Neural progenitor cell (in vitro differentiated cells): ENCODE results near the gene KAT8. TPM values are rescaled to one million over a fixed set of nuclear protein-coding genes. Genes with fewer than 3 reads are reported as not detected.

ENCODE experiments used
- DNase-seq: peaks from one replicate; pipeline ENCODE4 v3.0.0-alpha.2; 2016; ENCODE audit warnings: low spot score
- H2AFZ ChIP-seq: fragments of 200-600 bp; sonication (generic); replicated peaks from 2 replicates; pipeline ENCODE4 v1.6.1; 2016; ENCODE audit warnings: antibody characterized with exemption
- H3F3A ChIP-seq: fragments of 200-600 bp; sonication (generic); 2 replicates; pipeline ENCODE4 v1.6.1; 2016; ENCODE audit warnings: antibody characterized with exemption, low read depth
- H3K27ac ChIP-seq: fragments of 200-600 bp; sonication (generic); 2 replicates; pipeline ENCODE4 v1.5.1; 2016; ENCODE audit warnings: mild to moderate bottlenecking
- H3K27me3 ChIP-seq: fragments of 200-600 bp; sonication (generic); 2 replicates; pipeline ENCODE4 v1.6.1; 2016; ENCODE audit warnings: mild to moderate bottlenecking, moderate library complexity
- H3K36me3 ChIP-seq: fragments of 200-600 bp; sonication (generic); 2 replicates; pipeline ENCODE4 v1.5.1; 2016
- H3K4me1 ChIP-seq: fragments of 200-600 bp; sonication (generic); 2 replicates; pipeline ENCODE4 v1.6.1; 2016; ENCODE audit warnings: mixed run types
- H3K4me2 ChIP-seq: fragments of 200-600 bp; sonication (generic); 2 replicates; pipeline ENCODE4 v1.6.1; 2016
- H3K4me3 ChIP-seq: fragments of 200-600 bp; sonication (generic); 2 replicates; pipeline ENCODE4 v1.5.1; 2016
- H3K79me2 ChIP-seq: fragments of 200-600 bp; sonication (generic); 2 replicates; pipeline ENCODE4 v1.6.1; 2016; ENCODE audit warnings: low read depth
- H3K9ac ChIP-seq: fragments of 200-600 bp; sonication (generic); 2 replicates; pipeline ENCODE4 v1.6.1; 2016
- H3K9me3 ChIP-seq: fragments of 200-600 bp; sonication (generic); 2 replicates; pipeline ENCODE4 v1.5.1; 2016; ENCODE audit warnings: low read depth
- H4K20me1 ChIP-seq: fragments of 200-600 bp; sonication (generic); 2 replicates; pipeline ENCODE4 v1.6.1; 2016; ENCODE audit warnings: low read depth
- H3K27ac Mint-ChIP-seq: 3 replicates; pipeline ENCODE4 v1.8.0; 2021; ENCODE audit warnings: mixed read lengths
- H3K27me3 Mint-ChIP-seq: 2 replicates; pipeline ENCODE4 v1.8.0; 2022; ENCODE audit warnings: low read depth, mild to moderate bottlenecking, inconsistent platforms, moderate library complexity, mixed read lengths; ENCODE audit not compliant: insufficient read depth
- H3K36me3 Mint-ChIP-seq: 3 replicates; pipeline ENCODE4 v1.8.0; 2021; ENCODE audit warnings: mixed read lengths
- H3K4me1 Mint-ChIP-seq: 3 replicates; pipeline ENCODE4 v1.8.0; 2021; ENCODE audit warnings: mixed read lengths
- H3K4me3 Mint-ChIP-seq: 3 replicates; pipeline ENCODE4 v1.8.0; 2021; ENCODE audit warnings: mild to moderate bottlenecking, moderate library complexity, mixed read lengths
- H3K9me3 Mint-ChIP-seq: 3 replicates; pipeline ENCODE4 v1.8.0; 2020; ENCODE audit warnings: mixed read lengths
- CTCF ChIP-seq: fragments of 200-600 bp; sonication (generic); IDR thresholded peaks from 2 replicates; pipeline ENCODE4 v1.5.1; 2017; ENCODE audit warnings: antibody characterized with exemption, mild to moderate bottlenecking
- EZH2 ChIP-seq: fragments of 200-600 bp; sonication (generic); IDR thresholded peaks from 2 replicates; pipeline ENCODE4 v1.6.1; 2017; ENCODE audit warnings: antibody characterized with exemption, mild to moderate bottlenecking, moderate library complexity
- EZH2phosphoT487 ChIP-seq: fragments of 200-600 bp; sonication (generic); IDR thresholded peaks from 2 replicates; pipeline ENCODE4 v1.6.1; 2017; ENCODE audit warnings: antibody characterized with exemption
- total RNA-seq: library from RNA; depleted of rRNA; stranded (reverse); fragments of >200 nt; gene quantifications from 2 replicates; pipeline ENCODE4 v1.2.3, GENCODE V29; 2015; ENCODE audit warnings: low replicate concordance

KAT8 gene
- total RNA-seq, 1 donor from 2014 or later, result 59.7 TPM

GRCh38 chr16:31080756-31081419 is 36.6 kb upstream of the KAT8 start:
- peak overlapping the region; percentile 60 for H3K4me3 Mint-ChIP-seq
- H3K4me2 ChIP-seq, result no peak overlapping the region

GRCh38 chr16:31081428-31082351 is 35.8 kb upstream of the KAT8 start:
- DNase-seq, result no peak
- Histone ChIP-seq H3K27me3 (no peaks in the 10 kb centered on the region), H2AFZ (no peak overlapping the region), H3K27ac (no peak overlapping the region), H3K9me3 (no peaks in the 10 kb centered on the region), H3K79me2 (peaks cover 10% of the 10 kb centered on the region), H4K20me1 (peaks cover 68% of the 10 kb centered on the region), H3K9ac (no peak overlapping the region), H3K36me3 (no peaks in the 10 kb centered on the region), H3K4me2 (no peak overlapping the region), H3K4me3 (no peak overlapping the region), H3K4me1 (no peaks in the 10 kb centered on the region), H3F3A (no peaks in the 10 kb centered on the region)
- H3K27ac Mint-ChIP-seq, result no peak overlapping the region
- H3K9me3 Mint-ChIP-seq, result no peaks in the 10 kb centered on the region
- peaks cover 3% of the 10 kb centered on the region for H3K4me1 Mint-ChIP-seq
- peak overlapping the region; percentile 26 for H3K4me3 Mint-ChIP-seq
- TF ChIP-seq EZH2, result no peak
- H3K27me3 Mint-ChIP-seq, result peaks cover 12% of the 10 kb centered on the region
- H3K36me3 Mint-ChIP-seq, result peaks cover 24% of the 10 kb centered on the region

More at GRCh38 chr16:31080756-31081419, 36.6 kb upstream of the KAT8 start:
- H3K27me3 ChIP-seq, result no peaks in the 10 kb centered on the region
- H3K9ac ChIP-seq, result no peak overlapping the region
- H3K27ac ChIP-seq, result no peak overlapping the region
- H4K20me1 ChIP-seq, result peaks cover 63% of the 10 kb centered on the region
- H3K4me3 ChIP-seq, result no peak overlapping the region
- no peak overlapping the region for H2AFZ ChIP-seq
- peaks cover 10% of the 10 kb centered on the region for H3K27me3 Mint-ChIP-seq
- no peaks in the 10 kb centered on the region for H3K9me3 Mint-ChIP-seq
- no peaks in the 10 kb centered on the region for H3K36me3 ChIP-seq
- H3K36me3 Mint-ChIP-seq, result peaks cover 24% of the 10 kb centered on the region
- H3K79me2 ChIP-seq, result peaks cover 18% of the 10 kb centered on the region
- peaks cover 3% of the 10 kb centered on the region for H3K4me1 Mint-ChIP-seq
- H3K9me3 ChIP-seq, result no peaks in the 10 kb centered on the region
- TF ChIP-seq EZH2 (no peak), EZH2phosphoT487 (no peak), CTCF (no peak)
- no peak for DNase-seq
- no peak overlapping the region for H3K27ac Mint-ChIP-seq
- no peaks in the 10 kb centered on the region for H3K4me1 ChIP-seq
- H3F3A ChIP-seq, result no peaks in the 10 kb centered on the region

- H3K27ac ChIP-seq, result no peak overlapping the region
- peaks cover 64% of the 10 kb centered on the region for H4K20me1 ChIP-seq
- H3K79me2 ChIP-seq, result peaks cover 1% of the 10 kb centered on the region
- H3K4me1 ChIP-seq, result no peaks in the 10 kb centered on the region
- no peak overlapping the region for H3K4me3 ChIP-seq
- H3K9me3 ChIP-seq, result no peaks in the 10 kb centered on the region
- TF ChIP-seq CTCF, result no peak
- TF ChIP-seq EZH2, result no peak
- TF ChIP-seq EZH2phosphoT487, result no peak
- H2AFZ ChIP-seq, result no peak overlapping the region
- no peaks in the 10 kb centered on the region for H3K36me3 ChIP-seq
- no peak for DNase-seq
- no peak overlapping the region for H3K9ac ChIP-seq
- no peak overlapping the region for H3K4me2 ChIP-seq
- no peaks in the 10 kb centered on the region for H3K9me3 Mint-ChIP-seq
- H3F3A ChIP-seq, result no peaks in the 10 kb centered on the region
- H3K4me1 Mint-ChIP-seq, result peaks cover 3% of the 10 kb centered on the region
- no peak overlapping the region for H3K27ac Mint-ChIP-seq
- H3K27me3 ChIP-seq, result no peaks in the 10 kb centered on the region
- peak overlapping the region; percentile 26 for H3K4me3 Mint-ChIP-seq
- peaks cover 22% of the 10 kb centered on the region for H3K36me3 Mint-ChIP-seq
- H3K27me3 Mint-ChIP-seq, result peaks cover 12% of the 10 kb centered on the region
These were observed 35.0 kb upstream of the KAT8 start for GRCh38 chr16:31082368-31083045.
